Thoracic aorta (tissue), 2 donors: Measurements from ENCODE around the gene PROK2. TPM values are rescaled to one million over a fixed set of nuclear protein-coding genes. Genes with fewer than 3 reads are reported as not detected.
A peak's percentile ranks its signal among the peaks of the same experiment; 100 is the strongest.

Experiments used
- ATAC-seq: fragments of 150-250 bp; one replicate; pipeline ENCODE4 v1.8.0; 2017; ENCODE audit warnings: low read depth; ENCODE audit not compliant: insufficient number of reproducible peaks, low FRiP score
- DNase-seq: peaks from one replicate; pipeline ENCODE4 v3.0.0-alpha.2; 2020; ENCODE audit warnings: low spot score
- H3K27ac ChIP-seq, 2 donors: fragments of 200-600 bp; sonication (generic); 1 replicate in 1 of 2; 2 replicates in 1 of 2; pipeline ENCODE4 v1.5.1; 2016; ENCODE audit warnings: mild to moderate bottlenecking in 2 of 2, moderate library complexity in 2 of 2
- H3K27me3 ChIP-seq: fragments of 200-600 bp; sonication (generic); replicated peaks from 2 replicates; pipeline ENCODE4 v1.6.0; 2016; ENCODE audit warnings: mild to moderate bottlenecking; ENCODE audit not compliant: insufficient read depth
- H3K36me3 ChIP-seq: fragments of 200-600 bp; sonication (generic); one replicate; pipeline ENCODE4 v1.5.1; 2016
- H3K4me1 ChIP-seq, 2 donors: fragments of 200-600 bp; sonication (generic); 1 replicate in 1 of 2; 2 replicates in 1 of 2; pipeline versions ENCODE4 v1.5.1 to v1.6.0; 2016; ENCODE audit warnings: low read depth in 2 of 2, mild to moderate bottlenecking in 1 of 2; ENCODE audit not compliant: control insufficient read depth in 1 of 2
- H3K4me3 ChIP-seq: fragments of 200-600 bp; sonication (generic); 2 replicates; pipeline ENCODE4 v1.5.1; 2016; ENCODE audit warnings: mild to moderate bottlenecking
- H3K9me3 ChIP-seq: fragments of 200-600 bp; sonication (generic); 2 replicates; pipeline ENCODE4 v1.5.1; 2016
- total RNA-seq, 2 donors: library from RNA; depleted of rRNA; stranded (reverse); fragments of >200 nt; gene quantifications; one replicate each; pipeline versions ENCODE4 v1.1.0 to v1.2.3, GENCODE V29; 2016
- TF ChIP-seq, protein P1 (sequence below): fragments of 200-600 bp; sonication (generic); IDR thresholded peaks from one replicate; pipeline ENCODE4 v1.5.1; 2019; ENCODE audit warnings: antibody characterized with exemption

Gene PROK2
- total RNA-seq, 2 donors from 2014 or later: 0.71 TPM; not detected in 1

DNA sequence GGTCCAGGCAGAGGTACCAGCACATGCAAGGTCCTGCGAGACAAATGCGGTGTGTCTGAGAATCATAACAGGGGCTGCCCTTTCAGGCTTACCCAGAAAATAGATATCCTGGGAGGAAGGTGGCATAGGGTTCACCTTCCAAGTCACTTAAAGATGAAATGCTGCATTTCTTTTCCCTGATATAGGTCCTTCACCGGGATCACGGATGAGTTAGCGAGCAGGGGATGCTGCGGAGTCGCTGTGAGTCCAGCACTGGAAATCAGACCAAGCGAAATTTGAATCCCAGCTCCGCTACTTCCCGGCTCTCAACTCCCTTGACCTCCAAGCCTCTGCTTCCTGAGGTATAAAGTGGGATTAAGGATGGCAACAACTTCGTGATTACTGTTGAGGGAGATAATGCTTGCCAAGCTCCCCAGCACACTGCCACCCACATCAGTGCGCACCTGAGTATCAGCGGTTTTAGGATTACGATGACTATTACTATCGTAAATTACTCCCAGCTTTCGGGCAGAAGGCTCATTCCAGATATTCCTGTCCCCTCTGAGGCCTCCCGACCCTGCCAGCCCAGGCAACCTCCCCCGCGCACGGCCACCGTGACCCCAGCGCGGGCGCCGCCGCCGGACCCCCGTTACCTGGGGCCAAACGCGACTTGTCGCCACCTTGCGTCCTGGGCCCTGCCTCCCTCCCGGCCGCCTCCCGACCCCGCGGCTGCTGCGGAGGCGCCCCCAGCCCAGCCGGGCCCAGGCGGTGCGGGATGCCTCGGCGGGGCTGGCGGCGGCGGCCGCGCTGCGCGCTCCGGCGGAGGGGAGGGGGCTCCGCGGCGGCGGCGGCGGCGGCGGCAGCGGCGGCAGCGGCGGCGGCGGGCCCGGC, 31.9 kb downstream of the PROK2 start:
- Histone ChIP-seq H3K4me1 (no peaks in the 10 kb centered on the region), H3K4me3 (peak overlapping the region; percentile 58), H3K36me3 (no peaks in the 10 kb centered on the region), H3K27me3 (no peaks in the 10 kb centered on the region), H3K9me3 (no peaks in the 10 kb centered on the region), H3K27ac (no peak overlapping the region)
- TF ChIP-seq, protein P1, sequence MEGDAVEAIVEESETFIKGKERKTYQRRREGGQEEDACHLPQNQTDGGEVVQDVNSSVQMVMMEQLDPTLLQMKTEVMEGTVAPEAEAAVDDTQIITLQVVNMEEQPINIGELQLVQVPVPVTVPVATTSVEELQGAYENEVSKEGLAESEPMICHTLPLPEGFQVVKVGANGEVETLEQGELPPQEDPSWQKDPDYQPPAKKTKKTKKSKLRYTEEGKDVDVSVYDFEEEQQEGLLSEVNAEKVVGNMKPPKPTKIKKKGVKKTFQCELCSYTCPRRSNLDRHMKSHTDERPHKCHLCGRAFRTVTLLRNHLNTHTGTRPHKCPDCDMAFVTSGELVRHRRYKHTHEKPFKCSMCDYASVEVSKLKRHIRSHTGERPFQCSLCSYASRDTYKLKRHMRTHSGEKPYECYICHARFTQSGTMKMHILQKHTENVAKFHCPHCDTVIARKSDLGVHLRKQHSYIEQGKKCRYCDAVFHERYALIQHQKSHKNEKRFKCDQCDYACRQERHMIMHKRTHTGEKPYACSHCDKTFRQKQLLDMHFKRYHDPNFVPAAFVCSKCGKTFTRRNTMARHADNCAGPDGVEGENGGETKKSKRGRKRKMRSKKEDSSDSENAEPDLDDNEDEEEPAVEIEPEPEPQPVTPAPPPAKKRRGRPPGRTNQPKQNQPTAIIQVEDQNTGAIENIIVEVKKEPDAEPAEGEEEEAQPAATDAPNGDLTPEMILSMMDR: no peak
- ATAC-seq (no peak), DNase-seq (no peak)

DNA sequence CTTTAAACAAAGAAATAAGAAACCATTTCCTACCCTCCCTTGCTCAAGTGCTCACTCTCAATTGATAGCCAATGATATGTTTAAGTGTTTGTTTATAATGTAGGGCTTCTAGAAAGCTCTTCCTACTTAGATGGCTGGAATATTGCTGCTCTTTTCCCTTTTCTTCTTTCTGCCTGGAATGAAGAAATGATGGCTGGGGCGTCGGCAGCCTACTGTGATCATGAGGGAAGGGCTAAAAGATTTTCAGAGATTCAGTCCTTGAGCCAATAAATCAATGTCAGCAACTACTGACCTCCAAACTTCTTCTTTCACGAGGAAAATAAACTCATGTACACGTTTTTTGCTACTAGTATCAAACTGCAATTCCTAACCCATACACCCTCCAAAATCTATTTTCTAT, 33.3 kb downstream of the PROK2 start:
- no peaks in the 10 kb centered on the region for H3K4me1 ChIP-seq
- TF ChIP-seq, protein P1: no peak

DNA sequence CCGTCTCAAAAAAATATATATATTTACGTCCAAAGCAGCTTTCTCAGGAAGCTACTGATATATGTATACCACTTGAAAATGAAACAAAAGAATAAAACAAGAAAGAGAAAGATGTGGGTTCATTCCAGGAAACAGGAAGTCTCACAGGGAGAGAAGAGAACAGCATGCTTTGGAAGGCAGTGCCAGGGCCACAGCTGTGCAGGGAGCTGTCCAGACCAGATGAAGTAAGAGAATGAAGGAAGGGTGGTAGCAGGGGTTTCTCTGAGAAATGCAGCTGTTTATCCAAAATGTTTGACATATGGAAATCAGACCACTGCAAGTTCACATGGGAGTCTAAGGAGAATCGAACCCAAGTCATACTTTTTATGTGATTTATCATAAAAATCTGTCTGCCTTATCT, 40.2 kb downstream of the PROK2 start:
- ATAC-seq (no peak), DNase-seq (no peak)
- Histone ChIP-seq H3K9me3 (peaks cover 14% of the 10 kb centered on the region), H3K4me3 (no peak overlapping the region), H3K27me3 (no peaks in the 10 kb centered on the region), H3K4me1 (no peaks in the 10 kb centered on the region), H3K36me3 (no peaks in the 10 kb centered on the region), H3K27ac (no peak overlapping the region)
- TF ChIP-seq, protein P1: no peak

More for the DNA sequence above, 33.3 kb downstream of the PROK2 start:
- Histone ChIP-seq H3K4me3 (no peak overlapping the region), H3K9me3 (no peaks in the 10 kb centered on the region), H3K27me3 (no peaks in the 10 kb centered on the region), H3K36me3 (no peaks in the 10 kb centered on the region), H3K27ac (no peak overlapping the region)
- DNase-seq (no peak), ATAC-seq (no peak)

DNA sequence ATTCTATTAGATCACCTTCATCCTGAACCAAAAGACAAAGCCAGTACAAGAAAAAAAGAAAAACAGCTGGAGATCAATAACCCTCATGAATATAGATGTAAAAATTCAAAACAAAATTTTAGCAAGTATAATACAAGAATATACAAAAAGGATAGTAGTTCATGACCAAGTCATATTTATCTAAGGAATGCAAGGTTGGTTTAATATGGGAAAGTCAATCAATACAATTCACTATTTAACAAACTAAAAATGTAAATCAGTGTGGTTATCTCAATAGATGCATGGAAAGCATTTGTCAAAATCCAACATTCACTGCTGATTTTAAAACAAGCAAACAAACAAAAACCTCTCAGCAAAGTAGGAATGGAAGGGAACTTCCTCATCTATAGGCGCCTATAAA, 42.3 kb downstream of the PROK2 start:
- H3K4me1 ChIP-seq: no peaks in the 10 kb centered on the region
- H3K27ac ChIP-seq: no peak overlapping the region
- no peak for ATAC-seq
- peaks cover 14% of the 10 kb centered on the region for H3K9me3 ChIP-seq
- no peaks in the 10 kb centered on the region for H3K27me3 ChIP-seq
- DNase-seq: no peak
- TF ChIP-seq, protein P1: no peak
- no peak overlapping the region for H3K4me3 ChIP-seq
- no peaks in the 10 kb centered on the region for H3K36me3 ChIP-seq

DNA sequence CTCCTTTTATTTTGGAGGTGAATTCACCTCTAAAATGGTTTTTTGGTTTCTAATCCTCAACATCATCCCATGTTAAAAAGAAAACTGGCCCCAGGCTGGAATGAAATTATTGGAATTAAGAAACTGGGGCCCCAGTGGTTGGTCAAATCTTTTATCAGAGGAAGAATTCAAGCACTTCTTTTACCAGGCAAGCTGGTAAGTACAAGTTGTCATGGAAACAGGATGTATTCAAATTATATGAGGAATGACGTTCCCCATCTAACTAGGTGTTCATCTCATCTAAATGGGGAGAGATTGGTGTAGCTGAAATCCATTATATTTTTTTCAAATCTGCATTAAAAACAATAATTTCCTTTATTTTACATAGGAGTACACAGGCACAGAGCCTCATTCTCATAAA, 50.1 kb downstream of the PROK2 start:
- ATAC-seq (no peak), DNase-seq (no peak)
- TF ChIP-seq, protein P1: no peak
- H3K9me3 ChIP-seq: no peaks in the 10 kb centered on the region
- H3K27ac ChIP-seq: no peak overlapping the region
- no peaks in the 10 kb centered on the region for H3K4me1 ChIP-seq
- H3K4me3 ChIP-seq: no peak overlapping the region
- no peaks in the 10 kb centered on the region for H3K36me3 ChIP-seq
- no peaks in the 10 kb centered on the region for H3K27me3 ChIP-seq
